GF-D8 (cell line): ENCODE results near the gene NRL.

ENCODE experiments used
- DNase-seq: peaks from one replicate; lab custom pipeline; 2025; lab: John Stamatoyannopoulos, UW

Gene NRL

GRCh38 chr14:24098927-24099813 is 15.6 kb downstream of the NRL start:
- no peak for DNase-seq

- DNase-seq, result no peak
Measured at GRCh38 chr14:24098229-24098926, 16.4 kb downstream of the NRL start.

GRCh38 chr14:24096545-24097181 is 18.1 kb downstream of the NRL start:
- DNase-seq, result no peak

DNA sequence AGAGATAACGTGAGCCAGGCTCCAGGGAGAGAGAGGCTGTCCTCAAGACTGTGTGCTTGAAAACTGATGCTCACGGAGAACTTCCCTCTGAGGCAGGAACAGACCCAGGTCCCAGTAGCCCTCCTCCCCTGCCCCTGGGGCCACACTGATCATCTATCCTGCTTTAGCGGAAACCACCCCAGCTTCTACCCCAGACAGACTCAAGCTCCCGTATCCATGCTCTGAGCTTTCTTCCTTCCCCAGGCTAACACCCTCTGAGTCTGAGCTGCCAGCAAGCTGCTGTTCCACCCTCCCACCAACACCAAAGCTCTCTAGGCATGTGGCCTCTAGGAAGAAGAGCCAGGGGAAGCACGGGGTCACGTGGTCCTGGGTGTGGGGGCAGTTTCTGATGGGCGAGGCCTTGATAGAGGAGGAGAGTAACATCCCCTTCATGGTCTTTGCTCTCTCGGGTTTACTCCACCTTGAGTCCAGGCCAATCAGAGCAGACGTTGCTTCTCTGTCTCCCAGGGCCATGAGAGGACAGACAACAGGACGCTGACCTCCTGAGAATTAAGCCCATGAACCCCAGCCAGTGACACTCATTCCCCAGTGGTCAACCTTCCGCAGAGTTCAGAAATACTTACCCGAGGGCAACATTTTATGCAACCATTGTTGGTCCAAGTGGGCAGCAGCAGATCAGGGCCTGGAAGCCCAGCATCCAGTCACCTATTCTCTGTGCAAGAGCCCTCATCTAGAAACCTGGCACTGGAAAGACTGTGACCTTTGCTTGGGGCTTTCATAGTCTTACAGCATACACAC is 19.3 kb downstream of the NRL start:
- DNase-seq, result peak; percentile 11

DNA sequence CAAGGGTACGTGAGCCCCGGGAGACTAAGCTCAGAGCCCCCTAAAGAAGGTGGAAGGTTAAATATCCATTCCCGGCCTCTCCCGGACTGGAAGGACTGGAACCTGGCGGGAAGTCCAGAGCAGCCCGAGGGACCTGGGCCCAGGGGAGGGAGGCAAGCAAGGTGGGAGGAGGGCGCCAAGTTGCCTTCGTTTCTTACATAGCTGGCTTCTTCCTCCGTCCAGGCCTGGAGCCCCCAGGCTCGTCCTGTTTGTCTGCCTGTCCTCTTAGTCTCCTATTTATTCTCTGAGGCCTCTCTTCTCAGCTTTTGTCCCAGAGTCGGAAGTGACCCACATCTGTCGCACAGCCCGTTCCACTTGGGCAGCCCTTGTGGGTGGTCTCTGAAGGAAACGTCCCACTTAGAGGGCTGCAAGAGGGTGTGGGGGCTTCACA is 19.9 kb downstream of the NRL start:
- no peak for DNase-seq

DNA sequence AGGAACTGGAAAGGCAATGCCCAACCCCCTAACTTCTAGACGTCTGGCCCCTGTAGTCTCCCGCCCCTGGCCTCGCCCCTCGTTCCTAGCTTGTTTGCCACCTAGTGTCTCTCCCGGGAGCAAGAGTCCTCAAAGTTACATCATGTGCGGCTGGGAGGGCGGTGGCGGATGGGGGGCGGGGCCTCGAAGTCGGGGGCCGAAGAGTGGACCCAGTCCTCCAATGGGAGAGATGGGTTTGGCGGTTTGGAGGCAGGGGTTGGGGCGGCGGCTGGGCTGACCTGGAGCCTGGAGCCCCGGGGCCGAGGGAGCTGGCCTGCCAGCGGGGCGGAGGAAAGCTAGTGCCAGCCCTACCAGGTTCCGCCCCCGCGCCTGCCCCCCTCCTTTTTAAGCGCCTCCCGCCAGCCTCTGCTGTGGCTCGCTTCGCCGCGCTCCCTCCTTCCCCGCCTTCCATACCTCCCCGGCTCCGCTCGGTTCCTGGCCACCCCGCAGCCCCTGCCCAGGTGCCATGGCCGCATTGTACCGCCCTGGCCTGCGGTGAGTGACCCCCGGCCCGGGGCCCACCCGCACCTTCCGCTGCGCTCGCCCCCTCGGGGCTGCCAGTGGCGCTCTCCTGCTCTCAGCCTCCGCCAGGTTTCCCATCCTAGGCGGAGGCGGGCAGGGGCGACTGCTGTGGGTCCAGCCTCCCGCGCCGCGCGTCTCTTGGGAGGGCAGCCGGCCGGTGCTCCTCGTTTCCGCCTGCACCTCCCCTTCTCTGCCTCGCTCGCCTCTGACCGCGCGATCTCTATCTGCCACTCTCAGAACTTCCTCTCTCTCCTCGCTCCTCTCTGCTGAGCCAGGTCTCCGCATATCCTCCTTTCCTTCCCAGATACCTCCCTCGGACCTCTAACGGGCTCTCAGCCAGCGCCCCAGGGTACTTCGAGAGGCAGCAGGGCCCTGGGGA is 20.6 kb downstream of the NRL start, which contains the start of gene PCK2:
PCK2 (plus strand) TSS at position 411 of the 940 bp plus-strand sequence; CDS start at position 506, 95 bp downstream.
- peak; percentile 79 for DNase-seq

GRCh38 chr14:24093207-24093900 is 21.4 kb downstream of the NRL start:
- no peak for DNase-seq

DNA sequence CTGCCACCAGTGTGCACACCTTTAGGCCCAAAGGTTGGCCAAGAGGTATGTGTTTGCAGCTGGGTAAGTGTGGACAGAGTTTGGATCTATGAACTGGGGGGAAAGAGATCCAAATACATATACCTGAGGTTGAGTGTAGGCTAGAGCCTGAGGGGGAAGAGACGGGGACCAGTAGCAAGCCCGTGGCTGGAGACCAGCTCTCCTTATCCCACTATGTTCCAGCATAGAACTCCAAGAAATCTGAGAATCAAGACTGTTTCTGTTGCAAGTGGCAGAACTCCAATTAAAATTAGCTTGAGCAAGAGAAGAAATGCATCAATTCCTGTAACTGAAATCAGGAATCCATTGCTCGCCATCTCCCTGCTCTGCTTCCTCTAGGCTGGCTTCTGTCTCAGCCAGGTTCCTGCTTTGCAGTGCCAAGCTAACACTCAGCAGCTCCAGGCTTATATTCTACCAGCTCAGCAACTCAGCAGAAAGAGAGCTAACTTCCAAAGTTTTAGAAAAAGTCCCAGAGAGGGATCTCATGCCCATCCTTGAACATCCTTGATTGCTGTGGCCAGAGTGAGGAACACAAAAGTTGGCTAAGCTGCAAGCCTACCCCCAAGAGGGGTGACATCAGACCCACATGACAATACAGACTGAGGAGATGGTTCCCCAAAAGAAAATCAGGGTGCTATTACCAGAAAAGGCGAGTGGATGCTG is 22.1 kb downstream of the NRL start:
- DNase-seq, result no peak

- DNase-seq, result no peak
Measured at GRCh38 chr14:24092110-24092504, 22.6 kb downstream of the NRL start.

DNA sequence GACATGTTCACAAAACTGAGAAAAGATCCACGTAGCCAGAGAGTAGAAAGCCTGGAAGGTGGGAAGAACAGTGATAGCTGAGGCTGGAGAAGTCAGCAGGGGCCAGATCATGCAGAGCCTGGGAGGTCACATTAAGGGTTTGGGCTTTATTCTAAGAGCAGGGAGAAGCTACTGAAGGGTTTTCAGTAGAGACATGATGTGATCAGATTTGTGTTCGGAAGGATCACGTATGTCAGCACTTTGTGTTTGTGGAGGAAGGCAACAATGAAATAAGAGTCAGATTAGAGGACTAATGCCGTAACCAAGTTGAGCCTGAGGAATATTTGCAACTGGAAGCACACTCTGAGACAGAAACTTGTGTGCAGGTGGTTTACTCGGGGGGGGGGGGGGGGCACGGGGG is 24.9 kb downstream of the NRL start:
- DNase-seq, result no peak

DNA sequence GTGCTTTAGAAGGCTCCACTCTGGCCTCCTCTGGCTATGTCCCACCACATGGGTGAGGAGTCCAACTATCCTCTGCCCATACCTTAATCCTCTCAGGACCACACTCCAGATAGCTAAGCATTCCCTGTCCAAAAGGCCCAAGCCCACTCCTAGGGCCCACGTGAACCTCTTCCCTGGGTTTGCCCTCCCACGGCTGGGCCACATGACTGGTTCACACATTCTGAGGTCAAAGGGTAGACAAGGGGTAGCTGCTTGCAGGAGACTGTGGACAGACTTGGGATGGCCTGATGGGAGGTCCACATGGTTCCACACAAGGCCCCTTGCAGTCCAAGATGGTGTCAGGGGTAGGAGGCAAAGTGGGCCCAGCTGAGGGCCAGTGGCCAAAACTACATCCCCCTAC is 26.7 kb downstream of the NRL start:
- DNase-seq, result no peak

DNA sequence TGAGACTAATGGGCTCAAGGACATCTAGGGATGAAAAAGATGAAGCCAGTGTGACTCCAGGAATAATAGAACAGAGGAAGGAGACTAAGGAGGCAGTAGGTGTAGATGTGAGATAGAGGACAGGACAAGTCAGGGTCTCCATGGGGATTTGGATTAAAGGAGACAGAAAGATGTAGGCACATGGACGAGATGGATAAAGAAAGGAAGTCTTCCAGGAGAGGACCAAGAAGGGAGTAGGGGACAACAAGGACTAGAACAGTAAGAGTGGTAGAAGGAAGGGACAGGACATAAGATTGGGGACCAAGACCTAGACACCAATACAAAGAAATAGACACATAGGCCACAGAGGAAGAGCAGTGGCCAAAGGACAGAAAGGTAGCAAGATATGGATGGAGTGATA is 27.7 kb downstream of the NRL start:
- no peak for DNase-seq

- no peak for DNase-seq
Measured at GRCh38 chr14:24086193-24086955, 28.4 kb downstream of the NRL start.

GRCh38 chr14:24085215-24085614 is 29.5 kb downstream of the NRL start:
- DNase-seq, result no peak

DNA sequence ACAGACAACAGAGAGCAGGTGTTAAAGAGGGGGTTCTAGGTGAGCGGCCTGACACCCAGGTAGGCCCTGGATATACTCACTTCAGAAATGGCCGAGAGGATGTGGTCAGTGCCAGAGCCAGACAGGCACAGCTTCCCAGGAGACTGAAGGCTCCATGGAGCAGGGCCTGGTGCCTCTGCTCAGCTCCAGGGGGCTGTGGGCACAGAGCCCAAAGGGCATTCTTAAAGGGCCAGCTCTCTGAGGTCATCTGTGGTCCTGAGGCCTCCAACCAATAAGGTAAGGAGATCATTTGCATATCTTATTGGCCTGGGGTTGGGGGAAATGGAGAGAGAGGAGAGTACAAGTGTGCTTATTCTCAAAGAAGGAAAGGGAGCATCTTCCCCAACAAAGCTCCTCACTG is 30.3 kb downstream of the NRL start:
- DNase-seq, result no peak

- no peak for DNase-seq
Measured at GRCh38 chr14:24083462-24083861, 31.3 kb downstream of the NRL start.

DNA sequence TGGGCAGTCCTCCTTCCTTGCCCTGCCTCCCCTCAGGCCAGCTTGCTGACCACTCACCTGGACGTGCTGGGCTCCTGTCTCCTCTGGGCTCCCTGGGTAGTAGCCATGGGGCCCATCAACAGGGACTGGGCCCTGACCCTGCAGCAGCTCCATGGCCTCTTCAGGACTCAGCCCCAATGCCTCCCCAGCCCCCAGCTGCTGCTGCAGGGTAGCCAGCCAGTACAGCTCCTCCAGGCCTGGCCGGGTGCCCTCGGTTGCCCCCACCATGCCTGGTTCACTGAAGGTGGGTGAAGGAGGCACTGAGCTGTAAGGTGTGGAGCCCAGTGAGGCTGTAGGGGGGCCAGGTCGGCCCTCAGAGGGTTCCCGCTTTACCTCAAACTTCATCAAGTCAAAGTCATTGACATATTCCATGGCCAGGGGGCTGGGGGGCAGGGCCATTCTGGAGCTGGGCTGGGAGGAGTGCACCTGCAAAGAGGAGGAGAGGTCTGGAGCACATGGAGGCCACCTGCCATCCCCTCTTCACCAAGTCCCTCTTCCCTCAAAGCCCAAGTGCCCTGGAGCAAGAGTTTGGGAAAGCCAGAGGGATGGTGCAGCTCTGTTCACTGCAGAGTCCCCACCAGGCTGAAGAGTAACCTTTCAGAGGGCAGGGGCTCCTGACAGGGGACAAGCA is 32.2 kb downstream of the NRL start:
- DNase-seq, result no peak

DNA sequence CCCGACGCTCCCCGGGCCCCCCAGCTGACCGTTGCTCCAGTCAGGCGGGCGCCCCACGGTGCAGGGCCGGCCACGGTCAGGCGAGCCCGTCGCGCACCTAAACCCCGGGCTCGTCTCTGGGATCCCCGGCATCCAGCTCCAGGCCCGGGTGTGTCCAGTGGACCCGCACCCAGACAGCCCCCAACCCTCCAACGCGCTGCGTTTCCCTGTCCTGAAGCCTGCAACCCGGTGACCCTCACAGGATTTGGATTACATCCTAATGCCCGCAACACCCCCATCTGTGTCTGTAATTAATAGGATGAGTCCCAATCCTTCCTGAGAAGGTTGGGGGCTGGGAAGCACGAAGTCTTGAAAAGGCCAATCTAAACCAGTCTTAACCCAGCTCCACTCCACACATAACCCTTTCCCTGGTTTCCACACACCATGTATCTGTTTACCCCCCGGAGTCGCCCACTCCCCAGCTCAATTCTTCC is 33.0 kb downstream of the NRL start:
- no peak for DNase-seq
